GM12892 (cell line): ENCODE results near the gene IRAG1.

ENCODE experiments used
- POLR2A ChIP-seq: IDR thresholded peaks from 2 replicates; pipeline ENCODE4 v1.6.1; 2011; ENCODE audit warnings: low read depth, low read length, control low read depth
- POLR2AphosphoS5 ChIP-seq: IDR thresholded peaks from 2 replicates; pipeline ENCODE4 v1.6.1; 2011; ENCODE audit warnings: low read depth, low read length, control low read depth
- TAF1 ChIP-seq: IDR thresholded peaks from 2 replicates; pipeline ENCODE4 v1.6.1; 2011; ENCODE audit warnings: low read depth, mild to moderate bottlenecking, control low read depth, low read length, borderline replicate concordance

- no peak for TF ChIP-seq POLR2A
- TF ChIP-seq POLR2AphosphoS5 = no peak
- no peak for TF ChIP-seq TAF1
Observed at GRCh38 chr11:10694486-10695239, 1.1 kb upstream of the IRAG1 start.
